KOPT-K1 (cell line): ENCODE data around the gene ZNF624.
A peak's percentile ranks its signal among the peaks of the same experiment; 100 is the strongest.

Experiments used
- H3K27ac ChIP-seq: fragments of 200-600 bp; sonication (generic); 2 replicates; pipeline ENCODE4 v1.5.1; 2016; ENCODE audit warnings: antibody characterized with exemption, mild to moderate bottlenecking, low read depth, low read length; ENCODE audit not compliant: poor library complexity, severe bottlenecking
- H3K36me3 ChIP-seq: fragments of 200-600 bp; sonication (generic); 2 replicates; pipeline ENCODE4 v1.5.1; 2017; ENCODE audit warnings: antibody characterized with exemption, mild to moderate bottlenecking, low read length, moderate library complexity; ENCODE audit not compliant: insufficient read depth
- H3K9me3 ChIP-seq: fragments of 200-600 bp; sonication (generic); 2 replicates; pipeline ENCODE4 v1.5.1; 2017; ENCODE audit warnings: antibody characterized with exemption, low read length, mild to moderate bottlenecking; ENCODE audit not compliant: insufficient read depth, poor library complexity, severe bottlenecking

Gene ZNF624

GRCh38 chr17:16649585-16649984, 4.1 kb downstream of the ZNF624 start:
- Histone ChIP-seq H3K27ac (no peak overlapping the region), H3K36me3 (peaks cover 14% of the 10 kb centered on the region; the same call in 1 of the 2 replicates), H3K9me3 (no peaks in the 10 kb centered on the region)

GRCh38 chr17:16639438-16639837, 14.2 kb downstream of the ZNF624 start:
- Histone ChIP-seq H3K36me3 (peaks cover 3% of the 10 kb centered on the region), H3K27ac (no peak overlapping the region), H3K9me3 (peaks cover 21% of the 10 kb centered on the region)

DNA sequence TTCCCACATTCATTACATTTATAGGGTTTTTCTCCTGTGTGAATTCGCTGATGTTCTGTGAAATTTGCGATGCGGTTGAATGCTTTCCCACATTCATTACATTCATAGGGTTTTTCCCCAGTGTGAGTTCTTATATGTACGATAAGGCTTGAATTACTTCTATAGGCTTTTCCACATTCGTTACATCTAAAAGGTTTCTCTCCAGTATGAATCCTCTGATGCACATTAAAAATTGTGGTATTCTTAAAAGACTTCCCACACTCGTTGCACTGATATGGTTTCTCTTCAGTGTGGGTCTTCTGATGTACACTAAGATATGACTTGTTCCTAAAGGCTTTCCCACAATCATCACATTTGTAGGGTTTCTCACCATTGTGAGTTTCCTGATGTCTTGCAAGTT, 30.4 kb downstream of the ZNF624 start:
- H3K27ac ChIP-seq, result no peak overlapping the region
- peaks cover 99% of the 10 kb centered on the region for H3K9me3 ChIP-seq
- H3K36me3 ChIP-seq, result peaks cover 23% of the 10 kb centered on the region

DNA sequence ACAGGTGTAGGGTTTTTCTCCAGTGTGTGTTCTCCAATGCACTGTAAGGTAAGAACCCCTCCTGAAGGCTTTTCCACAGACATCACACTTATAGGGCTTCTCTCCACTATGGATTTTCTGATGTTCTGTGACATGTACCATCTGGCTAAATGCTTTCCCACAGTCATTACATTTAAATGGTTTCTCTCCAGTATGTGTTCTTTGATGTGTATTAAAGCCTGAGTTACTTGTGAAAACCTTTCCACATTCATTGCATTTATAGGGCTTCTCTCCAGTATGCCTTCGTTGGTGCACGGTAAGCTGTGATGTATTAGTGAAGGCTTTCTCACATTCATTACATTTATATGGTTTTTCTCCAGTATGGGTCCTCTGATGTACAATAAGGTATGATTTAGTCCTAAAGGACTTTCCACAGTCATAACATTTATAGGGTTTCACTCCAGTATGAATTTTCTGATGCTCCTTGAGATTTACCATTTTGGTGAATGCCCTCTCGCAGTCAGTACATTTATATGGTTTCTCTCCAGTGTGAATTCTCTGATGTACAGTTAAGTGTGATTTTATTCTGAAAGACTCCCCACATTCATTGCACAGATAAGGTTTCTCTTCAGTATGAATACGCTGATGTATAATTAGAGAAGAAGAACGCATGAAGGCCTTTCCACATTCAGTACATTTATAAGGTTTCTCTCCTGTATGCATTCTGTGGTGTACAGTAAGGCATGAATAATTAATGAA, 30.9 kb downstream of the ZNF624 start:
- peaks cover 23% of the 10 kb centered on the region for H3K36me3 ChIP-seq
- H3K27ac ChIP-seq, result no peak overlapping the region
- peaks cover 99% of the 10 kb centered on the region for H3K9me3 ChIP-seq

DNA sequence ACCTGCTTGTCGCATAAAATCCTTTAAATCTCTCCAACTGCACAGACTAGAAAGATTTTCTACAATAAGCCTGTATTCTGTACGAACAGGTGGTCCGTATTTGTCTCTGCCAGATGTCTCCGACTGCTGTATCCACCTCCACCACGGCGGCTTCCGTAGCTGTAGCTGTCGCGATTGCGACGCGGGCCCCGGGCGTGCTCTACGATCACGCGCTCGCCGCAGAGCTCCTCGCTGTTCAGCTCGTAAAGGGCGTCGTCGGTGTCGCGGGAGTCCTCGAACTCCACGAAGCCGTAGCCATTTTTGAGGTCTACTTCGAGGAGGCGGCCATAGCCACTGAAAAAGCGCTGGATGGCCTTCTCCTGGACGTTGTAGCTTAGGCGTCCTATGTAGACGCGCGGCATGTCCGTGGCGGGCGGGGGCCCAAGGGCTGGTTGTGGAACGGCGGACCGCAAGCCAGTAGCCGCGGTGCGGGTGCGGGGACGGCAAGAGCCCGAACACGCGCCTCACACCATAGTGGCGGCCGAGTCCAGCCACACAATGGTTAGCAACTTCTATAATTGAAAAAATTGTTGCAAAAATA, 36.1 kb downstream of the ZNF624 start:
- peaks cover 69% of the 10 kb centered on the region for H3K9me3 ChIP-seq
- no peaks in the 10 kb centered on the region for H3K36me3 ChIP-seq

GRCh38 chr17:16599537-16599936, 54.1 kb downstream of the ZNF624 start:
- Histone ChIP-seq H3K36me3 (no peaks in the 10 kb centered on the region), H3K9me3 (peaks cover 5% of the 10 kb centered on the region), H3K27ac (no peak overlapping the region)

More for the DNA sequence above, 36.1 kb downstream of the ZNF624 start:
- no peak overlapping the region for H3K27ac ChIP-seq

DNA sequence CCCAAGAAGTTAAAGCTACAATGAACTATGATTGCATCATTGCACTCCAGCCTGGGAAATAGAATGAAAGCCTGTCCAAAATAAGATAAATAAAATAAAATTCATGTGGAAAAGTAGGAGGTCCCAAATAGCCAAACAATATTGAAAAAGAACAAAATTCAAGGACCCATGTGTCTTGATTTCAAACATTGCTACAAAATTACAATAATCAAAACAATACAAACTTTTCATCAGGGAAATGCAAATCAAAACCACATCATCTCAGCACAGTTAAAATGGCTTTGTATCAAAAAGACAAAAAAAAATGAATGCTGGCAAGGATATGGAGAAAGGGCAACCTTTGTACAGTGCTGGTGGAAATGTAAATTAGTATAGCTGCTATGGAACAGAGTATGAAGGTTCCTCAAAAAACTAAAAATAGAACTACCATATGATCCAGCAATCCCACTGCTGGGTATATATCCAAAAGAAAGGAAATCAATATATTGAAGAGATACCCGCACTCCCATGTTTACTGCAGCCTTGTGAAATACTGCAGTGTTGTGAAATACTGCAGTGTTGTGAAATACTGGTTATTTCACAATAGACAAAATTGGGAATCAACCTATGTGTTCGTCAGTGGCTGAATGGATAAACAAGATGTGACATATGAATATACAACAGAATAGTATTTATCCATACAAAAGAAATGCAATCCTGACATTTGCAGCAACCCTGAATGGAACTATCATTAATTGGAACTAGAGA, 60.1 kb downstream of the ZNF624 start:
- Histone ChIP-seq H3K36me3 (no peaks in the 10 kb centered on the region), H3K27ac (no peak overlapping the region), H3K9me3 (peaks cover 5% of the 10 kb centered on the region)

DNA sequence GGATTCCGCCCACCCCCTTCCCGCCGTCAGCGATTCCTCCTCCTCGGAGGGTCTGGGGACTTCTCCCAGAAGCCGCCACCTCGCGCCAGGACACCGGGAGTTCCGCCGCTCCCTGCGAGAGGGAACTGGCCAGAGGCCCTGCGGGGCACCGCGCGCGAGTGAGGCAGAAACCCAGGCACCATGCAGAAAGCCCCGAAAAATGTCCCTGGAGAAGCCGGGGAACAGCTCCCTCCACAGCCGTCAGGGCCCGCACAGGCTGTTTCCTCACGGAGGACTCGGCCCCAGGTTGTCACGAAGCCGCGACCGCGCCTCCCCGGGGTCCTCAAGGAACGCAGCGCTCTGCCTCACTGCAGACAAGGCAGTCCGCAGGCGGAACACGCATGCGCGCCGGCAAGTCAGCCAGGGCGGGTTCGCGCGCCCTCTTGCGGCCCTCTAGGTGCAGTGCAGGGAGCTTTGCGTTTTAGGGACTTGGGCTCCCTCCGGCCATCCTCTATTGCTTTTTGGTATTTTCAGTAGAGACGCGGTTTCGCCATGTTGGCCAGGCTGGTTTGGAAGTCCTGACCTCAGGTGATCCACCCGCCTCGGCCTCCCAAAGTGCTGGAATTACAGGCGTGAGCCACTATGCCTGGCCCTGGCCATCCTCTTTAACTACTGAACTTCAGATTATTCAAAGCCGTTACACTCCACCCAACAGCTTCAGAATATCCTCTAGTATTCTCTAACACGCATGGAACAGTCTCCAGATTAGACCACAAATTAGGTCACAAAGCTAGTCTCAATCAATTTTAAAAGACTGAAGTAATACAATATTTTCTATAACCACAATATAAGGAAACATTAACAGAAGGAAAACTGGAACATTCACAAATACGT, 64.3 kb downstream of the ZNF624 start:
- Histone ChIP-seq H3K27ac (no peak overlapping the region), H3K36me3 (no peaks in the 10 kb centered on the region), H3K9me3 (no peaks in the 10 kb centered on the region)

DNA sequence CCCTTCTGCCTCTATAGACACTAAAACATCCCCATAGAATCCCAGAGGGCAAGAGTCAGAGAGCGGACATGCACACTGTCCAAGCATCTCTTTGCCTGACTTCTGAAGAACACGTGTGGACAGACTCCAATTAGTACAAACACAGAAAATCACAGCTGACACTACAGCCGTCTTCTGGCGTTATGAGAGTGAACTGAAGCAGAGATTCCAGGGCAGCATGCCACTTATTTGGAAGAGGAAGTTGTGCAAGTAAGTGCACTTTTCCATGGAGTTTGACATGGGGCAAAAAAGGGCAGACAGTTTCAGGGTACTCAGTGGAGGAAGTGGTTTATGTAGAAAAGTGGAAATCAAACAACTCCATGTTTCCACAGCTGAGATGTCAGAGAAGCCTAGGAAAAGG, 67.9 kb downstream of the ZNF624 start:
- Histone ChIP-seq H3K9me3 (no peaks in the 10 kb centered on the region), H3K27ac (no peak overlapping the region), H3K36me3 (no peaks in the 10 kb centered on the region)

- Histone ChIP-seq H3K9me3 (no peaks in the 10 kb centered on the region), H3K27ac (peak overlapping the region; percentile 15), H3K36me3 (no peaks in the 10 kb centered on the region)
These were observed 69.2 kb downstream of the ZNF624 start for GRCh38 chr17:16584273-16584995.

- peak overlapping the region; percentile 12 for H3K27ac ChIP-seq
- no peaks in the 10 kb centered on the region for H3K36me3 ChIP-seq
- no peaks in the 10 kb centered on the region for H3K9me3 ChIP-seq
These were observed 69.9 kb downstream of the ZNF624 start for GRCh38 chr17:16583781-16584180.

DNA sequence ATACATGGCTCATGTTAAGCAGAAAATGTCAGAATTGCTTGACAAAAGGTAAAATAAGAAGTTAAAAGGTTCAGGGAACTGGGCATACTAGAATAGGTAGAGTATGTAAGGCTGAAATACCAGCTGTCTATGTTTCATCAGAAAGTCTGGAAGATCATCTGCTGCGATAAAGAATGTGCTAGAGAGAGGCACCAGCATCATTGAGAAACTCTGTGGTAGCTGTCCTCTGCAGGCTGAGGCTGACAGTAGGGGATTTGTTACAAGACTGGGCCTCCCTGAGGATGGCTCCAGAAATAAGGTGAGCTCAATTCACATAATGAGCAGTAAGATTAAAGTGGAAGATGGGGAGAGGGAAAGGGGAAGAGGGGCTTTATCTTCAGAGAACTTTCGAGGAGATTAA, 80.2 kb downstream of the ZNF624 start:
- no peak overlapping the region for H3K27ac ChIP-seq
- H3K9me3 ChIP-seq, result no peaks in the 10 kb centered on the region
- no peaks in the 10 kb centered on the region for H3K36me3 ChIP-seq
